Measurements from ENCODE around the gene DOCK1. TPM values are rescaled to one million over a fixed set of nuclear protein-coding genes. Genes with fewer than 3 reads are reported as not detected.

The DOCK1 gene
- total RNA-seq, 2 donors from 2014 or later: 72.4 to 89.3 TPM

DNA sequence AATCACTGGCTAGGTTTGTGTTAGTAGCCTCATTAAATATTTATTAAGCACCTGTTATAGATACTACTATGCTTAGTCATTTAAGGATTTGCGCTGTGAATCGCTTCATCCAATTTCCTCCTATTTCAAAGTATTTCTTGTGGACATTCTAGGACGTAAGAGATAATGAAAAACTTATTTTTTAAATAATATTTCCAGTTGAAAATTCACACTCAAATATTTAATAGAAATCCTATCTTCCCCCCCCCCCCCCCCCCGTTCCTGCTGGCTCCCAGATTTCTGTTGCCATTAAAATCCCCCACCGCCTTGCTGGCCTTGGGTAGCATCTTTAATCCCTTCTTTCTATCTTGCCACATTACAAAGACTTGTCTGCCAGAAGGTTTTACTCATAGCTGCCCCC lies 285.2 kb downstream of the DOCK1 start:
- no peaks in the 10 kb centered on the region for H3K9me3 ChIP-seq (ENCODE audit: control insufficient read depth, low read length)
- H3K4me3 Mint-ChIP-seq: no peak overlapping the region
- 60 to 100% methylated on average over 1 of the region's 5 CpGs for WGBS, 2 experiments (ENCODE audit: insufficient coverage in 1 of 2, insufficient read length in 1 of 2)
- no peaks in the 10 kb centered on the region for H3K9me3 Mint-ChIP-seq
- no peaks in the 10 kb centered on the region for H3K4me1 ChIP-seq (ENCODE audit: control insufficient read depth, insufficient read depth, low read length)
- H3K36me3 ChIP-seq (ENCODE audit: control insufficient read depth, insufficient read depth, low read length): no peaks in the 10 kb centered on the region
- H3K27me3 Mint-ChIP-seq (ENCODE audit: insufficient read depth): peaks cover 28% of the 10 kb centered on the region
- H3K4me3 ChIP-seq (ENCODE audit: low read length): no peak overlapping the region
- no peak overlapping the region for H3K27ac ChIP-seq (ENCODE audit: low read depth, low read length)
- no peak for DNase-seq
- H3K4me1 Mint-ChIP-seq: peaks cover 4% of the 10 kb centered on the region
- H3K27ac Mint-ChIP-seq: no peak overlapping the region
- TF ChIP-seq, protein P1, sequence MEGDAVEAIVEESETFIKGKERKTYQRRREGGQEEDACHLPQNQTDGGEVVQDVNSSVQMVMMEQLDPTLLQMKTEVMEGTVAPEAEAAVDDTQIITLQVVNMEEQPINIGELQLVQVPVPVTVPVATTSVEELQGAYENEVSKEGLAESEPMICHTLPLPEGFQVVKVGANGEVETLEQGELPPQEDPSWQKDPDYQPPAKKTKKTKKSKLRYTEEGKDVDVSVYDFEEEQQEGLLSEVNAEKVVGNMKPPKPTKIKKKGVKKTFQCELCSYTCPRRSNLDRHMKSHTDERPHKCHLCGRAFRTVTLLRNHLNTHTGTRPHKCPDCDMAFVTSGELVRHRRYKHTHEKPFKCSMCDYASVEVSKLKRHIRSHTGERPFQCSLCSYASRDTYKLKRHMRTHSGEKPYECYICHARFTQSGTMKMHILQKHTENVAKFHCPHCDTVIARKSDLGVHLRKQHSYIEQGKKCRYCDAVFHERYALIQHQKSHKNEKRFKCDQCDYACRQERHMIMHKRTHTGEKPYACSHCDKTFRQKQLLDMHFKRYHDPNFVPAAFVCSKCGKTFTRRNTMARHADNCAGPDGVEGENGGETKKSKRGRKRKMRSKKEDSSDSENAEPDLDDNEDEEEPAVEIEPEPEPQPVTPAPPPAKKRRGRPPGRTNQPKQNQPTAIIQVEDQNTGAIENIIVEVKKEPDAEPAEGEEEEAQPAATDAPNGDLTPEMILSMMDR (conservative IDR thresholded peaks at IDR 0.05): no peak
- no peak overlapping the region for H3K9ac ChIP-seq (ENCODE audit: extremely low read depth, low read length, poor library complexity, severe bottlenecking)
- H3K36me3 Mint-ChIP-seq (ENCODE audit: low read depth): peaks cover 3% of the 10 kb centered on the region
- peaks cover 34% of the 10 kb centered on the region for H3K27me3 ChIP-seq (ENCODE audit: control insufficient read depth, insufficient read depth, low read length, poor library complexity, severe bottlenecking)

DNA sequence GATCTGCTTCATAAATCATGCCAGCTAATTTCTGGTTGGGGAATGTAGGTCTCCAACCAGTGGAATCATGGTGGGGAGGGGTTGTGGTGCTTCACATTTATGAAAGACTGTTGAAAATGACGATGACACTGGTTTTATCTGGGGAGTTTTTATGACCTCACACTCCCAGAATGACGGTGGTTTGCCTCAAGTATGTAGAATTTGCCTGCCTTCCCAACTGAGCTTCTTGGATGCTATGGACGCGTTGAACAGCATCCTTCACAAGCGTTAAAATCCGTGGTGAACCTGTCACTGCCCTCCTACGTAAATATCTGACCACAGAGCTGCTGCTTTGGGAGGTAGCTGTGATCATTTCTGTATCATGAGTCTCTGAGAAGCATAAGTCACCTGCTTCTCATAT lies 287.9 kb downstream of the DOCK1 start:
- TF ChIP-seq, protein P1 (conservative IDR thresholded peaks at IDR 0.05): no peak
- Mint-ChIP-seq H3K4me3 (no peak overlapping the region), H3K27ac (no peak overlapping the region), H3K9me3 (no peaks in the 10 kb centered on the region), H3K27me3 (ENCODE audit: insufficient read depth) (peaks cover 37% of the 10 kb centered on the region), H3K4me1 (peaks cover 8% of the 10 kb centered on the region), H3K36me3 (ENCODE audit: low read depth) (no peaks in the 10 kb centered on the region)
- DNase-seq: no peak
- Histone ChIP-seq H3K4me1 (ENCODE audit: control insufficient read depth, insufficient read depth, low read length) (peaks cover 6% of the 10 kb centered on the region), H3K4me3 (ENCODE audit: low read length) (no peak overlapping the region), H3K36me3 (ENCODE audit: control insufficient read depth, insufficient read depth, low read length) (no peaks in the 10 kb centered on the region), H3K27ac (ENCODE audit: low read depth, low read length) (no peak overlapping the region), H3K9ac (ENCODE audit: extremely low read depth, low read length, poor library complexity, severe bottlenecking) (no peak overlapping the region), H3K27me3 (ENCODE audit: control insufficient read depth, insufficient read depth, low read length, poor library complexity, severe bottlenecking) (peaks cover 42% of the 10 kb centered on the region), H3K9me3 (ENCODE audit: control insufficient read depth, low read length) (no peaks in the 10 kb centered on the region)
- 82 to 92% methylated on average over 4 to 7 of the region's 7 CpGs for WGBS, 2 experiments (ENCODE audit: insufficient coverage in 1 of 2, insufficient read length in 1 of 2)

DNA sequence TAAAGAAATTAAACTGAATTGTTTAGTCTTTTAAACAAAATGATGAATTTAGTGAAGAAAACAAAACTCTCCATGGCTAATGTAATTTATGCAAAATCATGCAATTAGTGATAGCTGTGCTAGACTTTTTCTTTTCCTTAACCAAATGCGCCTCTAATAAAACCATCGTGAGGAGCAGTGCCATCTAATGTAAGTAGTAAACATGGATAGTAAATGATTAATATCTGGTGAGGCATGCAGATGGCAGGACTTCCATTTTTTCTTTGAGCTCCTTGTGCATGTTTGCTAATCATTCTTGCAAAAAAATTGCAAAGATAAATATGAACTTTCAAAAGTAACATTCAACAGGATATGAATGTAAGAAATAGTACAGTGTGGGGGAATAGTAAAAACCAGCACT lies 288.9 kb downstream of the DOCK1 start:
- Mint-ChIP-seq H3K36me3 (ENCODE audit: low read depth) (no peaks in the 10 kb centered on the region), H3K9me3 (no peaks in the 10 kb centered on the region), H3K27me3 (ENCODE audit: insufficient read depth) (peaks cover 39% of the 10 kb centered on the region), H3K27ac (no peak overlapping the region), H3K4me1 (peaks cover 8% of the 10 kb centered on the region), H3K4me3 (no peak overlapping the region)
- H3K4me1 ChIP-seq (ENCODE audit: control insufficient read depth, insufficient read depth, low read length): peaks cover 6% of the 10 kb centered on the region
- no peak for DNase-seq
- H3K27me3 ChIP-seq (ENCODE audit: control insufficient read depth, insufficient read depth, low read length, poor library complexity, severe bottlenecking): peaks cover 42% of the 10 kb centered on the region
- WGBS, 2 experiments (ENCODE audit: insufficient coverage in 1 of 2, insufficient read length in 1 of 2): 97 to 100% methylated on average over 2 of the region's 2 CpGs
- H3K9ac ChIP-seq (ENCODE audit: extremely low read depth, low read length, poor library complexity, severe bottlenecking): no peak overlapping the region
- TF ChIP-seq, protein P1 (conservative IDR thresholded peaks at IDR 0.05): no peak
- H3K27ac ChIP-seq (ENCODE audit: low read depth, low read length): no peak overlapping the region
- no peak overlapping the region for H3K4me3 ChIP-seq (ENCODE audit: low read length)
- H3K36me3 ChIP-seq (ENCODE audit: control insufficient read depth, insufficient read depth, low read length): no peaks in the 10 kb centered on the region
- no peaks in the 10 kb centered on the region for H3K9me3 ChIP-seq (ENCODE audit: control insufficient read depth, low read length)

Measured in endodermal cell (in vitro differentiated cells).